ENCODE data around the gene ROR1. TPM values are rescaled to one million over a fixed set of nuclear protein-coding genes. Genes with fewer than 3 reads are reported as not detected.

ROR1 gene
- total RNA-seq, 1 donor from 2014 or later: 30.3 TPM

GRCh38 chr1:63740432-63740831 is 33.4 kb upstream of the ROR1 start:
- no peaks in the 10 kb centered on the region for H4K20me1 ChIP-seq (ENCODE audit: low read depth)
- H3K4me3 ChIP-seq: no peak overlapping the region
- H3K4me2 ChIP-seq: no peak overlapping the region
- Mint-ChIP-seq H3K27me3 (ENCODE audit: insufficient read depth, low read depth) (peaks cover 4% of the 10 kb centered on the region), H3K4me3 (no peak overlapping the region), H3K9me3 (peaks cover 18% of the 10 kb centered on the region), H3K4me1 (peaks cover 11% of the 10 kb centered on the region), H3K36me3 (peaks cover 2% of the 10 kb centered on the region), H3K27ac (no peak overlapping the region)
- H3K27ac ChIP-seq: no peak overlapping the region
- no peaks in the 10 kb centered on the region for H3K27me3 ChIP-seq
- TF ChIP-seq EZH2 (IDR thresholded peaks at IDR 0.05) (no peak), CTCF (IDR thresholded peaks at IDR 0.05) (no peak), EZH2phosphoT487 (IDR thresholded peaks at IDR 0.05) (no peak)
- peaks cover 6% of the 10 kb centered on the region for H3K4me1 ChIP-seq
- H3K9me3 ChIP-seq (ENCODE audit: low read depth): peaks cover 6% of the 10 kb centered on the region
- H3K36me3 ChIP-seq: no peaks in the 10 kb centered on the region
- H2AFZ ChIP-seq (replicated peaks): no peak overlapping the region
- no peak for DNase-seq (ENCODE audit: low spot score)
- H3F3A ChIP-seq (ENCODE audit: low read depth): no peaks in the 10 kb centered on the region
- no peak overlapping the region for H3K9ac ChIP-seq
- H3K79me2 ChIP-seq (ENCODE audit: low read depth): no peaks in the 10 kb centered on the region

- Mint-ChIP-seq H3K27me3 (ENCODE audit: insufficient read depth, low read depth) (peaks cover 8% of the 10 kb centered on the region), H3K27ac (no peak overlapping the region), H3K9me3 (peaks cover 2% of the 10 kb centered on the region), H3K4me3 (no peak overlapping the region), H3K36me3 (no peaks in the 10 kb centered on the region), H3K4me1 (peaks cover 28% of the 10 kb centered on the region)
- Histone ChIP-seq H3K4me1 (peaks cover 24% of the 10 kb centered on the region), H3K27ac (no peak overlapping the region), H3K4me2 (no peak overlapping the region), H3K36me3 (no peaks in the 10 kb centered on the region), H4K20me1 (ENCODE audit: low read depth) (no peaks in the 10 kb centered on the region), H3K9me3 (ENCODE audit: low read depth) (no peaks in the 10 kb centered on the region), H2AFZ (replicated peaks) (no peak overlapping the region), H3K27me3 (no peaks in the 10 kb centered on the region), H3K4me3 (no peak overlapping the region), H3F3A (ENCODE audit: low read depth) (no peaks in the 10 kb centered on the region), H3K79me2 (ENCODE audit: low read depth) (no peaks in the 10 kb centered on the region), H3K9ac (no peak overlapping the region)
- TF ChIP-seq CTCF (IDR thresholded peaks at IDR 0.05) (no peak), EZH2phosphoT487 (IDR thresholded peaks at IDR 0.05) (no peak), EZH2 (IDR thresholded peaks at IDR 0.05) (no peak)
- DNase-seq (ENCODE audit: low spot score): no peak
Measured at GRCh38 chr1:63742526-63742925, 31.3 kb upstream of the ROR1 start.

- Mint-ChIP-seq H3K4me1 (peaks cover 28% of the 10 kb centered on the region), H3K27ac (peak overlapping the region; percentile 27), H3K27me3 (ENCODE audit: insufficient read depth, low read depth) (peaks cover 8% of the 10 kb centered on the region), H3K4me3 (no peak overlapping the region), H3K36me3 (no peaks in the 10 kb centered on the region), H3K9me3 (peaks cover 2% of the 10 kb centered on the region)
- Histone ChIP-seq H3K4me2 (no peak overlapping the region), H3K79me2 (ENCODE audit: low read depth) (no peaks in the 10 kb centered on the region), H4K20me1 (ENCODE audit: low read depth) (no peaks in the 10 kb centered on the region), H3F3A (ENCODE audit: low read depth) (no peaks in the 10 kb centered on the region), H3K27me3 (no peaks in the 10 kb centered on the region), H3K36me3 (no peaks in the 10 kb centered on the region), H3K9me3 (ENCODE audit: low read depth) (no peaks in the 10 kb centered on the region), H2AFZ (replicated peaks) (no peak overlapping the region), H3K27ac (no peak overlapping the region), H3K9ac (no peak overlapping the region), H3K4me3 (no peak overlapping the region), H3K4me1 (peaks cover 26% of the 10 kb centered on the region)
- TF ChIP-seq EZH2phosphoT487 (IDR thresholded peaks at IDR 0.05) (no peak), CTCF (IDR thresholded peaks at IDR 0.05) (no peak), EZH2 (IDR thresholded peaks at IDR 0.05) (no peak)
- no peak for DNase-seq (ENCODE audit: low spot score)
Measured at GRCh38 chr1:63743781-63744180, 30.0 kb upstream of the ROR1 start.

Data from neural progenitor cell (in vitro differentiated cells).